HepG2 (cell line): ENCODE data around the gene SLC13A5. TPM values are rescaled to one million over a fixed set of nuclear protein-coding genes. Genes with fewer than 3 reads are reported as not detected.

Experiments
- CEBPG ChIP-seq: IDR thresholded peaks from 2 replicates; pipeline ENCODE4 v1.6.1; 2016
- FOXA3 ChIP-seq: IDR thresholded peaks from 2 replicates; pipeline ENCODE4 v1.6.1; 2016; ENCODE audit warnings: missing genetic modification reagents, missing compliant biosample characterization
- KDM3A ChIP-seq: IDR thresholded peaks from 2 replicates; pipeline ENCODE4 v1.6.1; 2018; ENCODE audit warnings: low read depth, missing compliant biosample characterization
- KDM5A ChIP-seq: fragments of 200-600 bp; sonication (generic); IDR thresholded peaks from 2 replicates; pipeline ENCODE4 v1.7.0; 2018; ENCODE audit warnings: antibody characterized with exemption, mild to moderate bottlenecking, low read length, borderline replicate concordance
- KLF6 ChIP-seq: IDR thresholded peaks from 2 replicates; pipeline ENCODE4 v1.8.0; 2016; ENCODE audit warnings: missing biosample characterization, missing genetic modification reagents
- LCORL ChIP-seq, 2 experiments: fragments of 450-650 bp in 1 of 2; sonication (generic) in 1 of 2; formaldehyde crosslinking in 1 of 2; IDR thresholded peaks; 2 replicates each; pipeline versions ENCODE4 v1.5.0 to v1.6.1; 2017 to 2020; ENCODE audit warnings: antibody characterized with exemption in 1 of 2, missing genetic modification reagents in 1 of 2
- MAX ChIP-seq: IDR thresholded peaks from 2 replicates; pipeline ENCODE4 v1.6.1; 2012; ENCODE audit warnings: inconsistent platforms
- MED1 ChIP-seq: sonication (generic); formaldehyde crosslinking; IDR thresholded peaks from 2 replicates; pipeline ENCODE4 v1.4.0; 2020; ENCODE audit warnings: missing genetic modification reagents
- NR2F2 ChIP-seq: IDR thresholded peaks from 2 replicates; pipeline ENCODE4 v1.6.1; 2012; ENCODE audit warnings: low read depth, inconsistent platforms, borderline replicate concordance
- PRDM15 ChIP-seq: sonication (generic); formaldehyde crosslinking; IDR thresholded peaks from 2 replicates; pipeline ENCODE4 v1.4.0; 2020; ENCODE audit warnings: missing genetic modification reagents
- RNF219 ChIP-seq: sonication (generic); formaldehyde crosslinking; IDR thresholded peaks from 2 replicates; pipeline ENCODE4 v1.5.0; 2020; ENCODE audit warnings: mild to moderate bottlenecking, missing genetic modification reagents
- ZNF160 ChIP-seq: sonication (generic); formaldehyde crosslinking; IDR thresholded peaks from 2 replicates; pipeline ENCODE4 v1.8.0; 2022; ENCODE audit warnings: mild to moderate bottlenecking, inconsistent platforms, missing genetic modification reagents
- ZNF232 ChIP-seq: sonication (generic); formaldehyde crosslinking; IDR thresholded peaks from 2 replicates; pipeline ENCODE4 v1.4.0; 2020; ENCODE audit warnings: missing genetic modification reagents, borderline replicate concordance
- ZNF260 ChIP-seq: sonication (generic); formaldehyde crosslinking; IDR thresholded peaks from 2 replicates; pipeline ENCODE4 v1.4.0; 2020; ENCODE audit warnings: missing genetic modification reagents, low read depth, mild to moderate bottlenecking, borderline replicate concordance
- ZNF496 ChIP-seq: sonication (generic); formaldehyde crosslinking; IDR thresholded peaks from 2 replicates; pipeline ENCODE4 v1.8.1; 2023; ENCODE audit warnings: mild to moderate bottlenecking, moderate library complexity, missing genetic modification reagents; ENCODE audit not compliant: insufficient replicate concordance
- ZNF572 ChIP-seq: sonication (generic); formaldehyde crosslinking; IDR thresholded peaks from 2 replicates; pipeline ENCODE4 v1.5.1; 2020; ENCODE audit warnings: mild to moderate bottlenecking, missing genetic modification reagents
- ZNF660 ChIP-seq: sonication (generic); formaldehyde crosslinking; IDR thresholded peaks from 2 replicates; pipeline ENCODE4 v1.5.1; 2020; ENCODE audit warnings: mild to moderate bottlenecking, low read depth, missing genetic modification reagents, borderline replicate concordance
- ZNF687 ChIP-seq: sonication (generic); formaldehyde crosslinking; IDR thresholded peaks from 2 replicates; pipeline ENCODE4 v1.5.1; 2020; ENCODE audit warnings: mild to moderate bottlenecking, missing genetic modification reagents, moderate library complexity
- polyA plus RNA-seq, 8 experiments: library from polyadenylated mRNA; depleted of rRNA in 3 of 8; stranded (reverse) in 7 of 8; unstranded in 1 of 8; fragments of >200 nt; fragmentation: Illumina TruSeq in 4 of 8; extraction: Trizol in 4 of 8; gene quantifications; 2 replicates each; pipeline versions ENCODE4 v1.2.1 to v1.2.3, GENCODE V29; 2011 to 2016; ENCODE audit warnings: low read depth in 4 of 8, missing spikeins in 1 of 8, mixed read lengths in 1 of 8; ENCODE audit not compliant: insufficient read depth in 1 of 8
- total RNA-seq, 5 experiments: library from RNA; depleted of rRNA; stranded (reverse); fragments of >200 nt; fragmentation: Illumina TruSeq; extraction: Trizol; gene quantifications; 2 replicates each; pipeline ENCODE4 v1.2.3, GENCODE V29; 2016; ENCODE audit warnings: low read depth in 1 of 5

The SLC13A5 gene
- total and polyA plus RNA-seq, 2 of the 13 experiments (the other 11 are each of a cell fraction or from before 2014, with no cell fraction given), result 42.8 to 310 TPM

GRCh38 chr17:6699997-6700947 is 12.9 kb downstream of the SLC13A5 start (continued):
- TF ChIP-seq ZNF687 (CRISPR knock-in tag) (peak; percentile 87), MAX (peak; percentile 90), ZNF660 (CRISPR knock-in tag) (no peak), RNF219 (CRISPR knock-in tag) (peak; percentile 83; the same call in 1 of the 2 replicates), CEBPG (CRISPR knock-in tag) (peak; percentile 72), ZNF160 (no peak; the same call in 1 of the 2 replicates), ZNF260 (CRISPR knock-in tag) (no peak), FOXA3 (CRISPR knock-in tag) (peak; percentile 92), ZNF232 (CRISPR knock-in tag) (peak; percentile 54; the same call in 1 of the 2 replicates), ZNF572 (CRISPR knock-in tag) (peak; percentile 57; the same call in 1 of the 2 replicates), PRDM15 (CRISPR knock-in tag) (0 out of 2 replicates have a peak, but pooled peaks have one; percentile 43), LCORL (IDR thresholded peaks at IDR 0.05) (no peak), LCORL (CRISPR knock-in tag; IDR thresholded peaks at IDR 0.05) (peak; percentile 84), MED1 (peak; percentile 99), KLF6 (CRISPR knock-in tag) (0 out of 2 replicates have a peak, but pooled peaks have one; percentile 32), KDM3A (CRISPR knock-in tag) (0 out of 2 replicates have a peak, but pooled peaks have one; percentile 36), NR2F2 (peak; percentile 99), KDM5A (no peak; the same call in 1 of the 2 replicates), ZNF496 (CRISPR knock-in tag) (no peak)
